Activated T-cell treated with anti-CD3 and anti-CD28 coated beads, Interleukin-2, amount 50 U/mL, for 4 hours (primary cell): ENCODE results near the gene CNNM1. TPM values are rescaled to one million over a fixed set of nuclear protein-coding genes. Genes with fewer than 3 reads are reported as not detected.

Source experiments
- ATAC-seq, 2 donors: fragments of 200-7000 bp; cut with Tn5 transposase; one replicate each; pipeline ENCODE4 v1.10.0; 2021
- DNase-seq: peaks from one replicate; pipeline ENCODE4 v3.0.0-alpha.2; 2020
- H3K27me3 Mint-ChIP-seq: one replicate; pipeline ENCODE4 v1.8.0; 2021; ENCODE audit warnings: low read depth, mixed read lengths
- H3K36me3 Mint-ChIP-seq: one replicate; pipeline ENCODE4 v1.8.0; 2022; ENCODE audit warnings: mixed read lengths; ENCODE audit not compliant: insufficient read depth
- H3K4me1 Mint-ChIP-seq: one replicate; pipeline ENCODE4 v1.8.0; 2021; ENCODE audit warnings: low read depth, mixed read lengths
- H3K4me3 Mint-ChIP-seq: one replicate; pipeline ENCODE4 v1.8.0; 2021; ENCODE audit warnings: mild to moderate bottlenecking, moderate library complexity, mixed read lengths
- H3K9me3 Mint-ChIP-seq: one replicate; pipeline ENCODE4 v1.8.0; 2021; ENCODE audit warnings: mixed read lengths
- total RNA-seq, 3 donors: library from RNA; stranded (reverse); gene quantifications; one replicate each; pipeline ENCODE4 v1.2.1, GENCODE V29; 2021

CNNM1 gene
- total RNA-seq, 3 donors from 2014 or later = 0.58 to 1.9 (median 0.60) TPM

- ATAC-seq (no peak), DNase-seq (no peak)
- Mint-ChIP-seq H3K4me3 (no peak overlapping the region), H3K9me3 (no peaks in the 10 kb centered on the region), H3K4me1 (peaks cover 2% of the 10 kb centered on the region), H3K36me3 (peaks cover 9% of the 10 kb centered on the region), H3K27me3 (no peaks in the 10 kb centered on the region)
Observed at GRCh38 chr10:99396471-99396870, 67.3 kb downstream of the CNNM1 start.

GRCh38 chr10:99399664-99400063 lies 70.5 kb downstream of the CNNM1 start:
- H3K4me1 Mint-ChIP-seq = no peaks in the 10 kb centered on the region
- ATAC-seq (no peak), DNase-seq (no peak)
- H3K36me3 Mint-ChIP-seq = peaks cover 21% of the 10 kb centered on the region
- H3K9me3 Mint-ChIP-seq = no peaks in the 10 kb centered on the region
- no peaks in the 10 kb centered on the region for H3K27me3 Mint-ChIP-seq
- no peak overlapping the region for H3K4me3 Mint-ChIP-seq

GRCh38 chr10:99403674-99404073 lies 74.5 kb downstream of the CNNM1 start:
- H3K36me3 Mint-ChIP-seq = peaks cover 40% of the 10 kb centered on the region
- DNase-seq = no peak
- H3K27me3 Mint-ChIP-seq = no peaks in the 10 kb centered on the region
- no peak for ATAC-seq
- H3K9me3 Mint-ChIP-seq = no peaks in the 10 kb centered on the region
- no peak overlapping the region for H3K4me3 Mint-ChIP-seq
- H3K4me1 Mint-ChIP-seq = no peaks in the 10 kb centered on the region

GRCh38 chr10:99406149-99406548 lies 77.0 kb downstream of the CNNM1 start:
- no peak for ATAC-seq
- Mint-ChIP-seq H3K9me3 (no peaks in the 10 kb centered on the region), H3K27me3 (no peaks in the 10 kb centered on the region), H3K4me3 (no peak overlapping the region), H3K4me1 (no peaks in the 10 kb centered on the region), H3K36me3 (peaks cover 42% of the 10 kb centered on the region)
- no peak for DNase-seq

- Mint-ChIP-seq H3K4me3 (no peak overlapping the region), H3K4me1 (no peaks in the 10 kb centered on the region), H3K36me3 (peaks cover 39% of the 10 kb centered on the region), H3K27me3 (no peaks in the 10 kb centered on the region), H3K9me3 (no peaks in the 10 kb centered on the region)
- no peak for DNase-seq
- no peak for ATAC-seq
Observed at GRCh38 chr10:99410146-99410545, 81.0 kb downstream of the CNNM1 start.

GRCh38 chr10:99410876-99411275 lies 81.7 kb downstream of the CNNM1 start:
- H3K36me3 Mint-ChIP-seq = peaks cover 36% of the 10 kb centered on the region

GRCh38 chr10:99411546-99411945 lies 82.4 kb downstream of the CNNM1 start:
- Mint-ChIP-seq H3K27me3 (no peaks in the 10 kb centered on the region), H3K4me1 (peaks cover 4% of the 10 kb centered on the region), H3K36me3 (peaks cover 36% of the 10 kb centered on the region), H3K9me3 (no peaks in the 10 kb centered on the region), H3K4me3 (no peak overlapping the region)
- no peak for ATAC-seq
- no peak for DNase-seq

More at GRCh38 chr10:99410876-99411275, 81.7 kb downstream of the CNNM1 start:
- no peak for DNase-seq
- ATAC-seq = no peak
- Mint-ChIP-seq H3K4me1 (peaks cover 2% of the 10 kb centered on the region), H3K27me3 (no peaks in the 10 kb centered on the region), H3K9me3 (no peaks in the 10 kb centered on the region), H3K4me3 (no peak overlapping the region)

- H3K4me3 Mint-ChIP-seq = no peak overlapping the region
- H3K9me3 Mint-ChIP-seq = no peaks in the 10 kb centered on the region
- no peak for DNase-seq
- H3K27me3 Mint-ChIP-seq = no peaks in the 10 kb centered on the region
- H3K4me1 Mint-ChIP-seq = peaks cover 4% of the 10 kb centered on the region
- no peak for ATAC-seq
- H3K36me3 Mint-ChIP-seq = peaks cover 31% of the 10 kb centered on the region
Observed at GRCh38 chr10:99412099-99412498, 82.9 kb downstream of the CNNM1 start.

- H3K4me1 Mint-ChIP-seq = peaks cover 8% of the 10 kb centered on the region
- DNase-seq (no peak), ATAC-seq (no peak)
- H3K4me3 Mint-ChIP-seq = no peak overlapping the region
- H3K27me3 Mint-ChIP-seq = no peaks in the 10 kb centered on the region
- H3K36me3 Mint-ChIP-seq = peaks cover 54% of the 10 kb centered on the region
- H3K9me3 Mint-ChIP-seq = no peaks in the 10 kb centered on the region
Observed at GRCh38 chr10:99418910-99419624, 89.9 kb downstream of the CNNM1 start.

GRCh38 chr10:99419688-99420087 lies 90.5 kb downstream of the CNNM1 start:
- H3K4me1 Mint-ChIP-seq = peaks cover 8% of the 10 kb centered on the region
- DNase-seq (no peak), ATAC-seq (no peak)
- H3K36me3 Mint-ChIP-seq = peaks cover 55% of the 10 kb centered on the region
- H3K4me3 Mint-ChIP-seq = no peak overlapping the region
- H3K27me3 Mint-ChIP-seq = no peaks in the 10 kb centered on the region
- no peaks in the 10 kb centered on the region for H3K9me3 Mint-ChIP-seq

- H3K9me3 Mint-ChIP-seq = no peaks in the 10 kb centered on the region
- no peak for ATAC-seq
- no peaks in the 10 kb centered on the region for H3K27me3 Mint-ChIP-seq
- H3K36me3 Mint-ChIP-seq = peaks cover 57% of the 10 kb centered on the region
- DNase-seq = no peak
- H3K4me1 Mint-ChIP-seq = peaks cover 7% of the 10 kb centered on the region
- H3K4me3 Mint-ChIP-seq = no peak overlapping the region
Observed at GRCh38 chr10:99421233-99421739, 92.1 kb downstream of the CNNM1 start.

GRCh38 chr10:99422529-99423096 lies 93.5 kb downstream of the CNNM1 start:
- H3K27me3 Mint-ChIP-seq = no peaks in the 10 kb centered on the region
- no peaks in the 10 kb centered on the region for H3K9me3 Mint-ChIP-seq
- H3K36me3 Mint-ChIP-seq = peaks cover 52% of the 10 kb centered on the region
- DNase-seq (no peak), ATAC-seq (no peak)
- peaks cover 6% of the 10 kb centered on the region for H3K4me1 Mint-ChIP-seq
- no peak overlapping the region for H3K4me3 Mint-ChIP-seq

GRCh38 chr10:99424656-99425055 lies 95.5 kb downstream of the CNNM1 start:
- no peak overlapping the region for H3K4me3 Mint-ChIP-seq
- peaks cover 20% of the 10 kb centered on the region for H3K4me1 Mint-ChIP-seq
- no peak for DNase-seq
- no peak for ATAC-seq
- H3K27me3 Mint-ChIP-seq = no peaks in the 10 kb centered on the region
- H3K9me3 Mint-ChIP-seq = no peaks in the 10 kb centered on the region
- H3K36me3 Mint-ChIP-seq = peaks cover 36% of the 10 kb centered on the region

GRCh38 chr10:99425204-99425603 lies 96.0 kb downstream of the CNNM1 start:
- H3K27me3 Mint-ChIP-seq = no peaks in the 10 kb centered on the region
- no peaks in the 10 kb centered on the region for H3K9me3 Mint-ChIP-seq
- ATAC-seq (no peak), DNase-seq (no peak)
- H3K4me1 Mint-ChIP-seq = peaks cover 24% of the 10 kb centered on the region
- H3K36me3 Mint-ChIP-seq = peaks cover 34% of the 10 kb centered on the region
- H3K4me3 Mint-ChIP-seq = no peak overlapping the region

- no peak for ATAC-seq
- Mint-ChIP-seq H3K4me1 (peaks cover 29% of the 10 kb centered on the region), H3K4me3 (no peak overlapping the region), H3K9me3 (no peaks in the 10 kb centered on the region), H3K27me3 (no peaks in the 10 kb centered on the region), H3K36me3 (peaks cover 26% of the 10 kb centered on the region)
- no peak for DNase-seq
Observed at GRCh38 chr10:99426689-99427088, 97.5 kb downstream of the CNNM1 start.
